H1 (cell line): ENCODE results near the gene SEZ6. TPM values are rescaled to one million over a fixed set of nuclear protein-coding genes. Genes with fewer than 3 reads are reported as not detected.

Experiments
- CTBP2 ChIP-seq: IDR thresholded peaks from 2 replicates; pipeline ENCODE4 v1.7.0; 2011; ENCODE audit warnings: borderline replicate concordance, mild to moderate bottlenecking, moderate library complexity, mixed read lengths, low read length; ENCODE audit not compliant: insufficient read depth, insufficient read length
- SRF ChIP-seq: IDR thresholded peaks from 2 replicates; pipeline ENCODE4 v1.6.1; 2011; ENCODE audit warnings: mild to moderate bottlenecking, low read depth, low read length, moderate library complexity
- TAF1 ChIP-seq: IDR thresholded peaks from 2 replicates; pipeline ENCODE4 v1.6.1; 2011; ENCODE audit warnings: mild to moderate bottlenecking, low read depth, low read length
- YY1 ChIP-seq: IDR thresholded peaks from 2 replicates; pipeline ENCODE4 v1.6.1; 2011; ENCODE audit warnings: low read depth, mild to moderate bottlenecking, low read length
- polyA plus RNA-seq, 7 experiments: library from polyadenylated mRNA; depleted of rRNA in 3 of 7; stranded (reverse) in 5 of 7; unstranded in 2 of 7; fragments of >200 nt in 5 of 7; fragments of 200-250 nt in 2 of 7; gene quantifications; 1 replicate in 5 of 7; 2 replicates in 1 of 7; 4 replicates in 1 of 7; pipeline versions ENCODE4 v1.2.1 to v1.2.3, GENCODE V29; 2011 to 2013; ENCODE audit warnings: missing spikeins in 2 of 7, mixed read lengths in 2 of 7
- total RNA-seq: library from RNA; stranded (reverse); fragmentation: NEBNext Ultra II Directional; extraction: Animal tissue kit (Norgen Biotek cat#: 25700); gene quantifications from 2 replicates; pipeline ENCODE4 v1.2.1, GENCODE V29; 2021

The SEZ6 gene
- total and polyA plus RNA-seq, 2 of the 8 experiments (the other 6 are each of a cell fraction or from before 2014, with no cell fraction given), result 6.9 to 16.1 TPM

DNA sequence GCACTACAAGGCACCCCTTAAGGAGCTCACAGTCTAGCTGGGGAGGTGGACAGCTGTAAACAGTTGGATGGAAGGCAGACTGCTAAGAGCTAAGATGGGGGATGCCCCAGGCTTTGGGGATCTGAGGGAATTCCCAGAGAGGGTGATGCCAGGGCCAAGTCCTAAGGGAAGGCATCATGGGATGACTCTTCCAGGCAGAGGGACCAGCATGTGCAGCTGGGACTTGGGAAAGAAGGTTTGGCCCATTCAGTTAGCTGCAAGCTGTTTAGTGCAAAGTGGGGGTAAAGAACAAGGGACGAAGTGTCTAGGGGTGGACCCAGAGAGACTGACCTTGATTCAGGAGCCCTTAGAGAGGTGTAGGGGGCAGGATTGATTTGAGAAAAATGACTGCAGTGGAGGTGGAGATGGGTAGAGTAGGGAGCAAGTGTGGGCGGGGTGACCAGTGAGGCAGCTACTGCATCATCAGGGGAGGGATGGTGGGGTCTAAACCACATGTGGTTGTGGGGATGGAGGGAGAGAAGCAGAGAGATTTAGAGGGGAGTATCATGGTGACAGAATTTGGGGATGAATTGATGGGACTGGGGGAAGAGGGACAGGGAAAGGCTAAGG lies 27.4 kb downstream of the SEZ6 start (continued):
- no peak for TF ChIP-seq CTBP2
- no peak for TF ChIP-seq YY1
- TF ChIP-seq SRF, result no peak
- no peak for TF ChIP-seq TAF1
